GM04504 (cell line): Measurements from ENCODE around the gene RCAN1.
"Not testable (repeated sequence)": the region's sequence is repeated elsewhere in the genome, so short reads cannot be mapped to it uniquely, and the experiment has no call there.

Experiments
- DNase-seq: peaks from one replicate; pipeline ENCODE4 v3.0.0-alpha.2; 2012; ENCODE audit warnings: low read depth

The RCAN1 gene

GRCh38 chr21:34621434-34622350 is 6.8 kb upstream of the RCAN1 start:
- DNase-seq = no peak

DNA sequence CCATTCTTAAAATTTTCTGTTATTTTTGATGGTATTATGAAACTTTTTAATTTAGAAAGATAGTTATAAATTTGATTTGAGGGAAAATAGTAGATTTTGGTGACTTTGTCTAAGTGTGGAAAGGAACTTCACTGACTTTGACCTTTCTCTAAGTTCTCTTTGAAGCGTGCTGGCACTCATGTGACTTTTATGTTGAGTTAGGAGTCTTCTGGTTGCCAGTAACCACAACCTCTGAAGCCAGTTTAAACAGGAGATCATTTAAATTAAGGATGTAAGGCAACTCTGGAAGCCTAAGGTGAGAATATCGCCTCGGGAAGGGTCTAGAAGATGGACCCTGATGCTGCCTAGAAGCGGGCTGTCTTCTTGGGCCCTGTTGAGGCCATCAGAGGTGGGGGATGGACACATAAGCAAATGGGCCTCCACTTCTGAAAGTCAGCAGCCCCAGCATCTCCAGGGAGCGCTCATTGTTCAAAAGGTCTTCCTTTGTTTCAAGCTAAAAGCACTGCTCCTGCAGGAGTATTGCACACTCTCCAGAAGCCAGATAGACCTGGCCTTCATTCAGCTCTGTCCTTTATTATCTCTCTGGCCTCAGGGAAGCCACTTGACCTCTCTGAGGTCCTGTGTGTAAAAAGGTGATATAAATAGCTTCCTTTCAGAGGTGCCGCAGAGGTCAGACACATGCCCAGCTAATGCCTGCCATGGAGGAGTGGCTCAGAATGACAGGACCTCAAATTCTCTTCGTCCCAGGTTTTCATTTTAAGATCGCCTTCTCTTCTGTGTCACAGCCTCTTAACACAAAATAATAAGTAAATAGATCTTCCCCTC is 5.1 kb upstream of the RCAN1 start:
- DNase-seq = no peak

DNA sequence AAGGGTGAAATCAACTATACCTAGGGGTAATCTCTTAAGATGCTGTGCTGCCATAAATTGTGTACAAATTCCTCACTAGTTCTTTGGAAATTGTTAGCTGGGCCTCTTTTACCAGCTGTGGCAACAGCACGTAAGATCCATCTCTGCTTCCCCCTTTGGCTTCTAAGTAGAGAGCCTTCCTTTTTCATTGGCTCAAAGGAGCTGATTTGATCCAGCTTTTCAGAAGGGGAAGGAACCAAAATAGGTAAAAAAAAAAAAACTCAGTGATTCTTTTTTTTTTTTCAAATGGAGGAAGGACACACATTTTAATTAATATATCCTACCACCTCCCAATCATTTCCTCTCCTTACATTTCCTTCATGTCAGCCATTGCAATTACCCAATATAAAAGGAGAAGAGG is 4.0 kb upstream of the RCAN1 start:
- no peak for DNase-seq

DNA sequence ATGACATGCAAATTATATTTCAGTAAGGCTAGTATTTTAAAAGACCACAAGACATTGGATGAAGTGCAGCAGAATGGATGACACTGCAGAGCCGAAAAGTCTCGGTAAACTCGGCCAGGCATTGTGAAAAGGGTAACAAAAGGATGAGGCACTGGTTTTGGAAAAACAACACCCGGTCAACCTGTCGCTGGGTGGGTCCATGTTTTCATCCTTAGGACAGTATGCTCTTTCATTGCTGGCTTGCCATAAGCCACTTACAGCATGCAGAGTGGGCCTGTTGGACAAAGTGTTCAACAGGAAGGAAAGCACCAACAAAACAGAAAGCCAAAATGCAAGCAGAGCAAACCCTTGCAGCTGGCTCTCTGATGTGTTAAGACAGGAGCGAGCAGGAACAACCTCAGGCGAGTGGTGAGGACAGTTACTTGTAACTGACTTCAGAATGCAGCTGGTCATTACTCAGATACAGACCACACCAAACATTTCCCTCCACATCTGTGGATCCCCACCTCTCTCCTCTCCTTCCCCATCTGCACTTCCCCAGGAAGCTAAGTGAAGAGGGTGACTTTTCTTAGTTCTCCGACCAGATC is 2.9 kb upstream of the RCAN1 start:
- no peak for DNase-seq

GRCh38 chr21:34615487-34615814 is 538 bp upstream of the RCAN1 start:
- no peak for DNase-seq

DNA sequence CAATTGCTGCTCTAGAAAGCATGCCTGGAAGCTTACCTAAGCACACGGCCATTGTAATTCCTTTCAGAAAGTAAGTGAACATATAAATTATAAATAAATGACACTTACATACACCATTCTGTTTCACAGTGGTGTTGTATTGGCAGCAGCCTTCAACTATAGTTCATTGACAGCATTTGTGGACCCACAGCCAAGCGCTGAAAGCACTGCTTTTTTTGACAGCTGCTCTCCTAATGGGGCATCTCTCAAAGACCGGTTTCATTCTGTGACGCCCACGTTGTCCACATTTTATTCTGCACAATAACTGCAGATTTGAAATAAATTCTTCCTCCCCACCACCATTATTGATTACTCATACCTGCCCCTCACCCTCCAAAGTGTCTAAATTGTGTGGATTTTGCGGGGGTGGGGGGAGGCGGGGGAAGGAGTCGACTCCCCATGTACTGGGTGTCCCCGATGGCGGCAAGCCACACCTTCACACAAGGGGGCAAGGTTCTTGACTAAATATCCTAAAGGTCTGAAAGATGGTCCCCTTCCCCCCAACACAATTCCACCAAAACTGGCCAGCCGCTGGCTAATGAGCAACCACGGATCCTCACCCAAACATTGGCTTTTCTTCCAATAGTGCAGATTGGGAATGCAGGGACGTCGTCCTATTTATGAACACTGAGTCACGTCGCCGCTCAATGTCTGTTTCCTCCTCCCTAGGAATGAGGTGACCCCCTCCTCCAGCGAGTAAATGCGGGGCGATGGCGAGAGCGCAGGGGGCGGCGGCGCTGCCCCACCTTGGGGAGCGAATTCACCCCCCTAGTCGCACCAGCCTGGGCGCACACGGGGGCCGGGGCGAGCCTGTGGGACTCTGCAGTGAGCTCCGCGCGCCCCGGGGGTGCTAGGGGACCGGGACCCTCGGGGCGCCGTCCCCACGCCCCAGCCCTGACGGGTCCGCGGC is 960 bp downstream of the RCAN1 start:
- DNase-seq = no peak

- DNase-seq = no peak
These were observed 2.4 kb downstream of the RCAN1 start for GRCh38 chr21:34612557-34612956.

DNA sequence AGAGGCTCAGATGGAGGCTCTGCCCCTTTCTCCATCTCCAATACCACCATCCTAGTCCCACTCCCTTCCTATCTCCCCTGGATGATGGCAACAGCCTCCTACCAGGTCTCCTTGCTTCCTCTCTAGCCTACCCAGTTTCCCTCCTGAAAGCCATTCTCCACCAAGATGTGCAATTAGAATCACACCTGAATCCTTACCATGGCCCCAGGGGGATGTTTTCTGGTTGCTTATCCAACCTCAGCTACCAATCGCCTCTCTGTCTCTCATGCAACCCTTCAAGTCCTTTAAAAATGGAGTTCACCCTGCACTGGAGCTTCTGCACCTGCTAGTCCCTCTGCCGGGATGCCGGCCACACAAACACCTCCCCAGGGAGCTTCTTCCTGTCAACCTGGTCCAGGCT is 2.9 kb downstream of the RCAN1 start:
- no peak for DNase-seq

- no peak for DNase-seq
These were observed 3.4 kb downstream of the RCAN1 start for GRCh38 chr21:34611528-34611927.

DNA sequence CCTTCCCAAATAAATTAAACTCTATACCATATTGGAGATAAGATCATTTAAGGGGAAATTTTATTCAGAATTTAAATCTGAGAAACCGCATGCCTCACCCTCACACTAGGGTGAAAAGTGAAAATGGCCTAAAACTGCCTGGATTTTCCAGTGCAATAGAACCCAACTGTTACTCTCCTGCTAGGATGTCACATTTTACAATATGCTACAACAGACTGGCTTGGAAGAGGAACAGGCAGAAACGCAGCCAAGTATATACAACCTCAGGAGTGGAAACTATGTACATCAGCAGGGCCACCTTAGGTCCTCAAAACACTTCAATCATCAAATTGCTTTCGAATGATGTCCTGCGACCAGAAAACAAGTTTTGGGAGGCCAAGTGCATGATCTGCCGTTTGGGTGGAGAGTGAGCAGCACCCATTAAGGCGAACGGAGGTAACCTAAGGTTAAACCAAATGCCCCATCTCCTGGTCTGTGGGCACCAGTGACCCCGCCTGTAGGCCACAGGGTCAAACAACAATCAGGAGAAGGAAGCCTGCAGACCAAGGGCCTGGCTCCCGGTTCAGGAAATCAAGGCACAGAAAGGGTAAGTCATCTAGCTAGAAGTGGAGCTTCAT is 4.9 kb downstream of the RCAN1 start:
- DNase-seq = no peak

DNA sequence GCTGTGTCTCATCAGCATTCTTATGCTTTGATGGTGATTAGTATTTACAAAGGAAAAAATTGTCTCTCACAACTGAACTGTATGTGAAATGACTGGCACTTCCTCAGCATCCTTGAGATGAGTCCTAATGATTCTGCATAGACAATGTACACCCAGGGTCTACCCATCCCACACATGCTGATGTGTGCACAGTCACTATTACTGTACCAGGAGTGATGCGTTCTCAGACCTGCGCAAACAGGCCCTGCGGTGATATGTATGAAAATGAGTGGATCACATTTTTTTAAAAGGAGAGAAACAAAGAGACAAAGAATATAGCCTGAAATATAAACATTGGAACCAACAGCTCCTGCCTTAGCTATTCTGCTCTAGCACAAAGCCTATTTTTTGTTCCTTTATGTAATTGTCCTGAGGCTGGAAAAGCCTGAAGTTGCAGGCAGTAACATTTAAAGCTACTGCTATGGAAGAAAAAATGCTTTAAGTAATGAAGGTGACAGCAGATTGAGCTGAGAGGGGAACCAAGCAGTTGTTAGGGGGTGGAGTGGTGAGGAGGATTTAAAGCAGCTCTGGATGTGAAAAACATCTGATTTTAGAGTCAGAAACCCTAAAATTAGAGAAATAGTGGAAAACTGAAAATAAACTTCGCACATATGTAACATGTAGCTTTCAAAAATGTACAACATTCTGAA is 5.5 kb downstream of the RCAN1 start:
- no peak for DNase-seq

GRCh38 chr21:34607376-34607775 is 7.5 kb downstream of the RCAN1 start:
- not testable (repeated sequence) for DNase-seq

- no peak for DNase-seq
These were observed 8.3 kb downstream of the RCAN1 start for GRCh38 chr21:34606621-34607020.

- DNase-seq = no peak
These were observed 8.9 kb downstream of the RCAN1 start for GRCh38 chr21:34606051-34606450.

GRCh38 chr21:34604956-34605355 is 10.0 kb downstream of the RCAN1 start:
- DNase-seq = not testable (repeated sequence)

GRCh38 chr21:34604556-34604955 is 10.4 kb downstream of the RCAN1 start:
- no peak for DNase-seq

DNA sequence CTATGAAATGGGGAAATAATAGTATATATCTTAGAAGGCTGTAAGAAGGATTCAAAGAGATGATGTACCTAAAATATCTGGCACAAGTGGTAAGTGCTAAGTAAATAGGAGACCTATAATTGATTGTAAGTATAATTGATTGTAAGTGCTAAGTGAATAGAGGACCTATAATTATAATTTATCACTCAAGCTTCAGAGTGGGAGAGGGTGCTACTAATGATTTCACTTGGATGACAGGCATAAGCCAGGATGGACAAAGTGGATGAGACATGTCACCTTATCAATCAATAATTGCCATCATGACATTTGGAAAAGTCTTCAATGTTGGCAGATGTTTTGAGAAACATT is 11.2 kb downstream of the RCAN1 start:
- no peak for DNase-seq

DNA sequence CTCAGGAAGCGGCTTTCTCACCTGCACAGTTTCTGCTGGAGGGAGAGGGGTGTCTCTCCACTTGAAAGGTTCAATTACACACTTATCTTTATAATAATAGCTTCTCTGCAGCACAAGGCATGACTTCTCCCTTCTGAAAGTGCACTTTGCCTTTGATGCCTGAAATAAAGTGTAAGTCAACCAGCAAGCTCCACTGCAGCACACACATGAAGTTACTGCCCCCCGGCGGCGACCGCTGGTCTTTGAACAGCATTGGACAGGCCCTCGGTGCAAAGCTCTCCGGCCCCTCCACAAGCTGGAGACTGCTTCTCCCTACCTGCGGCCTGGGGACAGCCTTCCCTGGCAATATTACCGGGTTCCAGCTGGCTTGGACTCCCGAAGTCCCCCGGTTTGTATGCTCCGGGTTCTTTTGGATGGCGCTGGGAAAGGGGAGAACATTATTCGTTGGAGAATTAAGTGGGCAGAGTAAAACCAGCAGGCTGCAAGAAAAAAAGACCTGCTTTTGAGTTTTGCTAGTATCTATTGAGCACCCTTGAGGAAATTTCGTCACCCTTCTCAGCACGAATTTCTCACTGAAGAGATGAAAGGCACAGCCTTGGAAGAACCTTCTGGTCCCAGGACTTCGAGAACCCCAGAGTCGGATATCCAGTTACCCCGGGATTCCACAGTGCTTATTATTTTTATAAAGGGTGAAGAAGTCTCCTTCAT is 11.8 kb downstream of the RCAN1 start:
- DNase-seq = peak; percentile 32

GRCh38 chr21:34602061-34602460 is 12.9 kb downstream of the RCAN1 start:
- DNase-seq = no peak

DNA sequence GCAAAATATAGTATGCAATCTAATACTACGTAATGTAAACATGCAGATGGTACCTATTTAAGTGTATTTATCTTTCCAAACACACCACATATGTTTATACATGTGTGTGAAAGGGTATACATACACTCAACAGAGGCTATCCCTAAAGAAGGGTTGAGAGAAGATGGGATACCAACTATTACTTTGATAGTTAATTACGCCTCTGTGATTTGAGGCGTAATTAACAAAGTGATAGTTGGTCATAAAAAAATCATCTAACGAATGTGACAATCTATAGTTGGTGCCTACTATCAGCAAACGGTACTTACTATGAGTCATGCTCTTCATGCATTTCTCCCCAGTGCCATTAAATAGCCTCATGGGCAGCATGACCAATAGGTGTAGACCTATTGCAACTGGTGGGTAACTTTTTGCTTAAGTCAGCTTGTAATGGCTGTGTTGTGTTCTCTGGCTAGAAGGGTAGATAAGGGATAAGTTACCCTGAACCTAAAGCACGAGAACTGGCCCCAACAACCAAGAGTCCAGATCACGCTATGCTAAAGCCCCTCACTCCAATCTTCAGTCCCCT is 15.3 kb downstream of the RCAN1 start:
- DNase-seq = no peak
